A673 (cell line): ENCODE results near the gene MALT1. TPM values are rescaled to one million over a fixed set of nuclear protein-coding genes. Genes with fewer than 3 reads are reported as not detected.

Experiments used
- BruUV-seq: library from RNA; stranded (reverse); fragments of 400-500 nt; replicated peaks from 2 replicates; lab custom pipeline; 2021; lab: Mats Ljungman, UMichigan
- CTCF ChIA-PET: fragments of 300-600 bp; sonication (Branson Sonifier 250); formaldehyde crosslinking; loops from one replicate; lab custom pipeline; 2022; ENCODE audit warnings: antibody characterized with exemption; lab: Charles Lee
- POLR2A ChIA-PET: fragments of 300-600 bp; sonication (Branson Sonifier 250); formaldehyde crosslinking; loops from one replicate; lab custom pipeline; 2022; ENCODE audit warnings: antibody characterized with exemption; ENCODE audit not compliant: low non-redundant PET; lab: Charles Lee
- DNase-seq: peaks from one replicate; pipeline ENCODE4 v3.0.0-alpha.2; 2015; ENCODE audit warnings: low spot score
- H3K27ac ChIP-seq: fragments of 200-600 bp; sonication (generic); 2 replicates; pipeline ENCODE4 v1.5.1; 2016; ENCODE audit warnings: mixed run types, low read depth, mild to moderate bottlenecking, mixed read lengths, antibody characterized with exemption, low read length; ENCODE audit not compliant: poor library complexity, severe bottlenecking
- H3K27me3 ChIP-seq: fragments of 200-600 bp; sonication (generic); replicated peaks from 2 replicates; pipeline ENCODE4 v1.6.1; 2017; ENCODE audit warnings: mixed run types, low read depth, mild to moderate bottlenecking, mixed read lengths, antibody characterized with exemption, low read length; ENCODE audit not compliant: insufficient read depth, poor library complexity
- H3K36me3 ChIP-seq: fragments of 200-600 bp; sonication (generic); 2 replicates; pipeline ENCODE4 v1.6.1; 2016; ENCODE audit warnings: mixed run types, mild to moderate bottlenecking, mixed read lengths, antibody characterized with exemption, low read length; ENCODE audit not compliant: insufficient read depth, poor library complexity, severe bottlenecking
- H3K4me1 ChIP-seq: fragments of 200-600 bp; sonication (generic); 2 replicates; pipeline ENCODE4 v1.6.1; 2017; ENCODE audit warnings: mixed run types, mild to moderate bottlenecking, mixed read lengths, antibody characterized with exemption, low read length; ENCODE audit not compliant: insufficient read depth, poor library complexity, severe bottlenecking
- H3K4me3 ChIP-seq: fragments of 200-600 bp; sonication (generic); 2 replicates; pipeline ENCODE4 v1.5.1; 2016; ENCODE audit warnings: low read depth, mixed run types, mild to moderate bottlenecking, mixed read lengths, low read length; ENCODE audit not compliant: poor library complexity, severe bottlenecking
- H3K9me3 ChIP-seq: fragments of 200-600 bp; sonication (generic); 2 replicates; pipeline ENCODE4 v1.6.1; 2016; ENCODE audit warnings: mixed run types, low read depth, mild to moderate bottlenecking, mixed read lengths, antibody characterized with exemption, low read length; ENCODE audit not compliant: poor library complexity, severe bottlenecking
- EZH2 ChIP-seq: fragments of 200-600 bp; sonication (generic); IDR thresholded peaks from 2 replicates; pipeline ENCODE4 v1.6.1; 2017; ENCODE audit warnings: borderline replicate concordance, low read depth, mild to moderate bottlenecking, mixed read lengths, antibody characterized with exemption, low read length; ENCODE audit not compliant: poor library complexity, severe bottlenecking
- intact Hi-C: fragments of 100-400 bp; cut with micrococcal nuclease; formaldehyde crosslinking; loops from one replicate; pipeline ENCODE4 v1.10.0; 2022; ENCODE audit not compliant: unreplicated experiment
- total RNA-seq: library from RNA; stranded (reverse); gene quantifications from 2 replicates; pipeline ENCODE4 v1.2.3, GENCODE V29; 2021
- TF ChIP-seq, protein P1 (sequence below): fragments of 300-800, 200-600 bp; sonication (generic); conservative IDR thresholded peaks from 2 replicates; pipeline ENCODE4 v1.5.1; 2017; ENCODE audit warnings: low read depth, mild to moderate bottlenecking, antibody characterized with exemption, low read length, moderate library complexity, mixed read lengths

MALT1 gene
- total RNA-seq, 1 experiment from 2014 or later, result 23.0 TPM

DNA sequence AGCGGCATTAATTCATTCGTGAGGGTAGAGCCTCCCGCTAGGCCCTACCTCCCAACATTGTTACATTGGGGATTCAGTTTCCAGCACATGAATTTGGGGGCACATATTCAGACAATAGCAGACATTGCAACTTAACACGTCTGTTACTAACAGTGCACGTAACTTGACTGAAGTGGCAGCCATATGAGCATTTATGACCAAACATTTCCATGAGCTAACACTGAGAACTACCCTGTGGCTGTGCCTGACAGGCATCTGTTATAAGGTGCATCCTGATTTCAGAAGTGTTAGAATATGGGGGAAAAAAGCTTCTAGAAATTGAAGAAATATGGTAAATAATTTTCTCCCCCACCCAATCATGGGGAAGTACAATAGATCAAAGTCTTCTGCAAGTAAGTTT, 24.5 kb downstream of the MALT1 start:
- peaks cover 10% of the 10 kb centered on the region for H3K4me1 ChIP-seq
- H3K4me3 ChIP-seq, result no peak overlapping the region
- no peaks in the 10 kb centered on the region for H3K27me3 ChIP-seq
- H3K36me3 ChIP-seq, result no peaks in the 10 kb centered on the region
- BruUV-seq, result no TSS peak
- H3K27ac ChIP-seq, result no peak overlapping the region
- no peak for TF ChIP-seq EZH2
- TF ChIP-seq, protein P1, sequence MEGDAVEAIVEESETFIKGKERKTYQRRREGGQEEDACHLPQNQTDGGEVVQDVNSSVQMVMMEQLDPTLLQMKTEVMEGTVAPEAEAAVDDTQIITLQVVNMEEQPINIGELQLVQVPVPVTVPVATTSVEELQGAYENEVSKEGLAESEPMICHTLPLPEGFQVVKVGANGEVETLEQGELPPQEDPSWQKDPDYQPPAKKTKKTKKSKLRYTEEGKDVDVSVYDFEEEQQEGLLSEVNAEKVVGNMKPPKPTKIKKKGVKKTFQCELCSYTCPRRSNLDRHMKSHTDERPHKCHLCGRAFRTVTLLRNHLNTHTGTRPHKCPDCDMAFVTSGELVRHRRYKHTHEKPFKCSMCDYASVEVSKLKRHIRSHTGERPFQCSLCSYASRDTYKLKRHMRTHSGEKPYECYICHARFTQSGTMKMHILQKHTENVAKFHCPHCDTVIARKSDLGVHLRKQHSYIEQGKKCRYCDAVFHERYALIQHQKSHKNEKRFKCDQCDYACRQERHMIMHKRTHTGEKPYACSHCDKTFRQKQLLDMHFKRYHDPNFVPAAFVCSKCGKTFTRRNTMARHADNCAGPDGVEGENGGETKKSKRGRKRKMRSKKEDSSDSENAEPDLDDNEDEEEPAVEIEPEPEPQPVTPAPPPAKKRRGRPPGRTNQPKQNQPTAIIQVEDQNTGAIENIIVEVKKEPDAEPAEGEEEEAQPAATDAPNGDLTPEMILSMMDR, result no peak
- intact Hi-C loops, result no loop called here
- ChIA-PET CTCF (no interaction called here), POLR2A (no interaction called here)
- no peaks in the 10 kb centered on the region for H3K9me3 ChIP-seq
- DNase-seq, result no peak

DNA sequence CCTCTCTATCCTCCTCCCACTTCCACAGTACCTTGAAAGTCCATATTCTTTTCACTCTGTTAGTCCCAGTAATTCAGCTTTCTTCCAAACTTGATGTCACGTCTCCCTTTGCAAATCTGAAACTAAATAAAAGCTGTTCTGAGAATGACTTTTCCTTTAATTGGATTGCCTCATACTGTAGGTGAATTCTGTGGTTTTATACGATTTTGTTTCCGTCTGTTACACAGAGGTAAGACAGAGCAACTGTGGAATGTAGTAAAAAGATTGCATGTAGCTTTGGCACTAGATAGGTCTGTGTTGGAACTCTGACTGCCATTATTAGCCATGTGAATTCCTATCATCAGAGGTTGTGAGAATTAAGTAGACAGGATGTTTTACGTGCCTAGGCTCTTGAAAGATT, 25.9 kb downstream of the MALT1 start:
- no peaks in the 10 kb centered on the region for H3K27me3 ChIP-seq
- intact Hi-C loops, result no loop called here
- no peak for DNase-seq
- ChIA-PET CTCF (no interaction called here), POLR2A (interaction anchor here (0.7 kb wide), 1 partner anchor 274 kb away, joined by 9 read pairs; no protein-coding TSS in a partner anchor)
- H3K27ac ChIP-seq, result no peak overlapping the region
- no peak overlapping the region for H3K4me3 ChIP-seq
- H3K9me3 ChIP-seq, result no peaks in the 10 kb centered on the region
- H3K36me3 ChIP-seq, result peaks cover 5% of the 10 kb centered on the region
- H3K4me1 ChIP-seq, result peaks cover 10% of the 10 kb centered on the region
- BruUV-seq, result no TSS peak
- TF ChIP-seq, protein P1, result no peak
- no peak for TF ChIP-seq EZH2

DNA sequence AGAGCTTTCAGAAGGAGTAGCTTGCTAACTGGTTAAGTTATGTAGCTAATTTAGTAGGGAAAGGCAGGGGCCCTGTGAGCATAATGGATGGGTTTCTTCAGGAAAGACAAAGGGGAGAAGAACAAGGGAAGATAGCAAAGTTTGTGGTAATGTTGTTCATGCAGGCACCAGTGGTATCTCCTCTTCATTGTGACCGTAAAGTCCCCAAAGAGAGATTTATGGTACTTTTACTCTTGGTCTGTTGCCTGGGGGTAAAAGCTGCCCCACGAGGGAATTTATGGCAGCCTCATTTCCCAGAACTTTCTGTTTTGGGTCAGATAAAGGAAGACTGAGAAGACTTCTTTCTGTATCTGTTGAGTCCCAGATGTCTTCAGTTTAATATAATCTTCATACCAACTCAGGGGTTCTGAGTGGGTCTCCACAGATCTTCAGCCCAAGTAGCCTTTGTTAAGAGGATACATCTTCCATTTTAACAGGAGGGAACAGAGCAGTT, 27.5 kb downstream of the MALT1 start:
- ChIA-PET POLR2A (no interaction called here), CTCF (no interaction called here)
- H3K9me3 ChIP-seq, result no peaks in the 10 kb centered on the region
- no peak overlapping the region for H3K4me3 ChIP-seq
- peaks cover 9% of the 10 kb centered on the region for H3K4me1 ChIP-seq
- H3K27ac ChIP-seq, result no peak overlapping the region
- TF ChIP-seq, protein P1, result no peak
- TF ChIP-seq EZH2, result no peak
- H3K36me3 ChIP-seq, result peaks cover 5% of the 10 kb centered on the region
- BruUV-seq, result no TSS peak
- DNase-seq, result no peak
- no peaks in the 10 kb centered on the region for H3K27me3 ChIP-seq
- intact Hi-C loops, result no loop called here
